Sigmoid colon (tissue), 4 donors: Measurements from ENCODE around the gene SPATA13.
"Not testable (repeated sequence)": the region's sequence is repeated elsewhere in the genome, so short reads cannot be mapped to it uniquely, and the experiment has no call there.

Experiments used
- POLR2A ChIP-seq, 2 donors: fragments of 450-650 bp; IDR thresholded peaks; one replicate each; pipeline ENCODE4 v1.6.1; 2016; ENCODE audit warnings: antibody characterized with exemption in 2 of 2, mild to moderate bottlenecking in 2 of 2, moderate library complexity in 2 of 2
- POLR2AphosphoS5 ChIP-seq, 4 donors: sonication (generic); formaldehyde crosslinking; IDR thresholded peaks; one replicate each; pipeline ENCODE4 v1.6.1; 2017; ENCODE audit warnings: antibody characterized with exemption in 4 of 4
- TF ChIP-seq, protein P1 (sequence below), 4 experiments: fragments of 450-650 bp in 3 of 4; fragments of 200-600 bp in 1 of 4; IDR thresholded peaks; one replicate each; pipeline ENCODE4 v1.5.1; 2016 to 2019; ENCODE audit warnings: antibody characterized with exemption in 4 of 4, mild to moderate bottlenecking in 3 of 4, moderate library complexity in 2 of 4

DNA sequence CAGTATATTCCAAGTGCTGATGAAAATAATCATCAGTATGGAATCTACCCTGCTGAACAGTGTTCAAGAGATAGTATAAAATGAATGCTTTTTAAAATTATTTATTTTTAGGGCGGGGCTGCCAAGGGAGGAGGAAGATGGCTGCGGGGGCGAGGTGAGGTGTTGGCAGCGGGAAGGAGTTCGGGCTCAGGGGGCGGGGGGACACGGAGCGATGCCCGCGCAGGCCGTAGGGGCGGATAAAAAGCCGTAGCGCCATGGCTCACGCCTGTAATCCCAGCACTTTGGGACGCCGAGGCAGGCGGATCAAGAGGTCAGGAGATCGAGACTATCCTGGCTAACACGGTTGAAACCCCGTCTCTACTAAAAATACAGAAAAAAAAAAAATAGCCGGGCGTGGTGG, 167.1 kb downstream of the SPATA13 start:
- TF ChIP-seq, protein P1, sequence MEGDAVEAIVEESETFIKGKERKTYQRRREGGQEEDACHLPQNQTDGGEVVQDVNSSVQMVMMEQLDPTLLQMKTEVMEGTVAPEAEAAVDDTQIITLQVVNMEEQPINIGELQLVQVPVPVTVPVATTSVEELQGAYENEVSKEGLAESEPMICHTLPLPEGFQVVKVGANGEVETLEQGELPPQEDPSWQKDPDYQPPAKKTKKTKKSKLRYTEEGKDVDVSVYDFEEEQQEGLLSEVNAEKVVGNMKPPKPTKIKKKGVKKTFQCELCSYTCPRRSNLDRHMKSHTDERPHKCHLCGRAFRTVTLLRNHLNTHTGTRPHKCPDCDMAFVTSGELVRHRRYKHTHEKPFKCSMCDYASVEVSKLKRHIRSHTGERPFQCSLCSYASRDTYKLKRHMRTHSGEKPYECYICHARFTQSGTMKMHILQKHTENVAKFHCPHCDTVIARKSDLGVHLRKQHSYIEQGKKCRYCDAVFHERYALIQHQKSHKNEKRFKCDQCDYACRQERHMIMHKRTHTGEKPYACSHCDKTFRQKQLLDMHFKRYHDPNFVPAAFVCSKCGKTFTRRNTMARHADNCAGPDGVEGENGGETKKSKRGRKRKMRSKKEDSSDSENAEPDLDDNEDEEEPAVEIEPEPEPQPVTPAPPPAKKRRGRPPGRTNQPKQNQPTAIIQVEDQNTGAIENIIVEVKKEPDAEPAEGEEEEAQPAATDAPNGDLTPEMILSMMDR (IDR thresholded peaks at IDR 0.05), result not testable (repeated sequence)
- not testable (repeated sequence) for TF ChIP-seq POLR2A, POLR2AphosphoS5 (IDR thresholded peaks at IDR 0.05)
